OCI-M2 (cell line): ENCODE results near the gene SOX9.

Experiments
- DNase-seq: peaks from one replicate; lab custom pipeline; 2025; ENCODE audit not compliant: unreplicated experiment; lab: John Stamatoyannopoulos, UW

SOX9 gene

GRCh38 chr17:72158895-72159885, 38.4 kb downstream of the SOX9 start:
- DNase-seq = no peak

GRCh38 chr17:72162569-72162968, 41.7 kb downstream of the SOX9 start:
- no peak for DNase-seq

GRCh38 chr17:72163474-72163873, 42.7 kb downstream of the SOX9 start:
- DNase-seq = no peak

- no peak for DNase-seq
Measured at GRCh38 chr17:72164158-72164739, 43.4 kb downstream of the SOX9 start.

- no peak for DNase-seq
Measured at GRCh38 chr17:72165192-72165866, 44.5 kb downstream of the SOX9 start.

- no peak for DNase-seq
Measured at GRCh38 chr17:72165867-72166439, 45.1 kb downstream of the SOX9 start.

- no peak for DNase-seq
Measured at GRCh38 chr17:72167593-72167992, 46.8 kb downstream of the SOX9 start.

- no peak for DNase-seq
Measured at GRCh38 chr17:72169823-72170222, 49.0 kb downstream of the SOX9 start.

- DNase-seq = no peak
Measured at GRCh38 chr17:72171703-72172667, 51.2 kb downstream of the SOX9 start.

- DNase-seq = no peak
Measured at GRCh38 chr17:72173499-72174116, 52.8 kb downstream of the SOX9 start.

- DNase-seq = no peak
Measured at GRCh38 chr17:72175263-72175662, 54.4 kb downstream of the SOX9 start.
